HG03439 (cell line): ENCODE measurements around the gene PHACTR3.

ENCODE experiments used
- ATAC-seq: cut with Tn5 transposase; IDR thresholded peaks from one replicate; pipeline ENCODE4 v1.9.1; 2021; ENCODE audit warnings: mild to moderate bottlenecking, moderate library complexity; ENCODE audit not compliant: unreplicated experiment

PHACTR3 gene

GRCh38 chr20:59668926-59669850 lies 64.8 kb downstream of the PHACTR3 start:
- ATAC-seq = no peak

DNA sequence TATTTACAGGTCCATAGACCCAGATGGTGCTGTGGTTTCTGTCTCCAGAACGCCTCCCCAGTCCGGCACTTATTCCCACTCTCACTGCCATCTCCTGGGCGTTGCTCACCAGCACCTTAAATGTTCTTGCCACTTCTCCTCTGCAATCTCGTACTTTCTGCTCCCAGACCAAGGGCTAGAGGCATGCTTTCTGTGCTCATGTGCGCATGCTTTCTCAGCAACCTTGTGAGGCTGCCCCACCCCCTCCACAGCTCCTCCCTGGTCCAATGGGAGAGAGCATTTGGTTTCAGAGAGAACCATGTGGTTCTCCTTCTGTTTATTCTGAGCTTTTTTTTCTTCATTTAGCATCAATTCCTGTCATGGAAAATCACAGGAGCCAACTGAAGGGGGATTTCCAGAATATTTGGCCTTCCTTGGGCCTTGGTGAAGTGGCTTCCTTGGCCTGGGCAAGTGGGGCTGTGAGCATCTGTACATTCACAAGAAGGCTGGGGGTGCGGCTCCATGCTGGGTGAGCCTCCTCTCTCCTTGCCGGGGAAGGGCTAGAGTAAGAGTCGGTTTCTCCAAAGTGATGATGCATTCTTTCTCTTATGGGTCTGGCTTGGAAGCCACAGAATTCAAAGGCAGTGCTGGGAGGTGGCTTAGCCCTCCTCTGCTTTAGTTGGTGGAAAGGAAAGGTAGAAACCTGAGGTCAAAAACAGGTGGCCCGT lies 66.6 kb downstream of the PHACTR3 start:
- ATAC-seq = no peak

DNA sequence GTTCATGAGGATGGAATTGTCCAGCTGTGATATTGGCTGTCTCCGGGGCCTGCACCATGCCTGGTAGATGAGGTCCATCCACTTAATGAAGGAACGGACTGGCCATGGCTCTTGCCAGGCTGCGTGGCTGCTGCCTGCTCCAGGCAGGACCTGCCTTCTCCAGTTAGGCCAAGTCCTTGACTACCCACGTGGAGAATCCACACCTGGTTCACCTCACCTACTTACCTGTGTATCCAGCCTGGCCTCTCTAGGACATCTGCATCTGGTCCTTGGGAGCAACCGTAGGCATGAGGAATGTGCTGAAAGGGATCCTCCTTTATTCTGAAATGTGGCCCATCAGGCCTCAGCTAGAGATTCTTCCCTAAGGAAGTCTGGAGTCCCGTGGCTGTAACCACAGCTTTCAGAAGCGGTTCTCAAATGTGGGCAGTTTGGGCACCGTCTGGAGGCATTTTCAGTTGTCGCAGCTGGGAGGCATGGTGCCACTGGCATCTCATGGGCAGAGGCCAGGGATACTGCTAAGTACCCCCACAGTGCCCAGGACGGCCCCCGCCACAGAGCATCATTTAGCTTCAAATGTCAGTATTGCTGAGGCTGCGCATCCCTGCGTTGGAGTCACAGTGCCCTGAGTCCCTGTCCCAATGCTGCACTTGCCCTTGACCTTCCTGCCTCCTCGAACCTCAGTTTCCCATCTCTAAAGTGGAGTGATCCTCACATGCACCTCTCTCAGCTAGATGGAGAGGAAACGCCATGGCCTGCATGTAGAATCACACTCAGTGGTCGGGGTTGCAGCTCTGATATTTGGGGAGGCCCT lies 67.5 kb downstream of the PHACTR3 start:
- no peak for ATAC-seq

GRCh38 chr20:59672576-59672975 lies 68.2 kb downstream of the PHACTR3 start:
- ATAC-seq = no peak

DNA sequence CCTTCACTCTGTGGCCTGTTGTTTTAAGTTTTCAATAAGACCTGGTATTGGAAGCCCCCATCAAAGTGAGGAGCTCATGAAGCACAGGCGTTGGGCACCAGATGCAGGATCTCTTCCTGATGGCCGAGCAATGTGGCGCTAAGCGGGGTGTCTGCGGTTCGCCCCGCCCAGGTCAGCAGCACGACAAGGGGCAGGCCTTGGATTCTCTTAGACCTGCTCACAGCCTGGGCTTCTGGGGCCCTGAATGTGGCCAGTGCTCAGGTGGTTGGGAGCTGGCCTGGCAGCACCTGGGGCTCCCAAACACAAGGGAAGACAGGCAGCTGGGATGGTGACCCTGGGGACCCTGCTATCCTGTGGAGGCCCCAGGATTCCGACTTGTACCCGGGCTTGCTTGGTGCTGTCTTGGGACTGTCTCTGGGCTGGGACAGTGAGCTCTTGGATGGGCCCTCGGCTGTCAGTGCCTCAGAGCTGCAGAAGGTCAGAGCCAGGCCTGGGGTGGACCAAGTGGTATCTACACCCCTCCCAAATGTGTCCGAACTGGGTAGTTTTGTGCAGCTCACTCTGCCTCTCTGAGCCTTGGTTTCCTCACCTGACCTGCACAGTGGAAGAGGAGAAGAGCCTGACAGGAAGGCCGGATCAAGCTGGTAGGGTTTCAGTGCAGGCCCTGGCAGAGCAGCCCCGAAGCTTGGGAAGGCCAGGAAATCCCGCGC lies 69.1 kb downstream of the PHACTR3 start:
- ATAC-seq = no peak

- ATAC-seq = no peak
These were observed 69.7 kb downstream of the PHACTR3 start for GRCh38 chr20:59673998-59674445.

- no peak for ATAC-seq
These were observed 71.9 kb downstream of the PHACTR3 start for GRCh38 chr20:59676126-59676850.

- no peak for ATAC-seq
These were observed 72.5 kb downstream of the PHACTR3 start for GRCh38 chr20:59676851-59677182.

- no peak for ATAC-seq
These were observed 73.2 kb downstream of the PHACTR3 start for GRCh38 chr20:59677586-59677985.

GRCh38 chr20:59678288-59678687 lies 73.9 kb downstream of the PHACTR3 start:
- no peak for ATAC-seq

- ATAC-seq = no peak
These were observed 74.6 kb downstream of the PHACTR3 start for GRCh38 chr20:59678951-59679350.

DNA sequence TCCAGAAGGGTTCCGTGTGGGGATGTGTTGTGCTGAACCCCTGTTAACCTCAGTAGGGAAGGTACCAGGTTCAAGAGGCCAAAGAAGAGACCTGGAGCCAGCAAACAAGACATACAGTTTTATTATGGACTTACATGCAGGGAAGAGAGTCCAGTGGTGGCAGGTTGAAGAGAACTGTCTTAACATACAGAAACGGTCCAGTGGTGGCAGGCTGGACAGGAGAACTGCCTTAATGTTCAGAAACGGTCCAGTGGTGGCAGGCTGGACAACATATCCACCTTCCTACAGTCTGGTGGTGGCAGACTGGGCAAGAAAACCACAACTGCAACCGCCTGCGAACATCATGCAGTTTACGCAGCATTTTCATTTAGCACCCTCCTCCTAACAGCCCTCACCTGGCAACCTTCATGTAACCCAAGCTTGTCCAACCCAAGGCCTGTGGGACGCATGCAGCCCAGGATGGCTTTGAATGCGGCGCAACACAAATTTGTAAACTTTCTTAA lies 75.9 kb downstream of the PHACTR3 start:
- no peak for ATAC-seq

- ATAC-seq = no peak
These were observed 76.5 kb downstream of the PHACTR3 start for GRCh38 chr20:59680852-59681251.

DNA sequence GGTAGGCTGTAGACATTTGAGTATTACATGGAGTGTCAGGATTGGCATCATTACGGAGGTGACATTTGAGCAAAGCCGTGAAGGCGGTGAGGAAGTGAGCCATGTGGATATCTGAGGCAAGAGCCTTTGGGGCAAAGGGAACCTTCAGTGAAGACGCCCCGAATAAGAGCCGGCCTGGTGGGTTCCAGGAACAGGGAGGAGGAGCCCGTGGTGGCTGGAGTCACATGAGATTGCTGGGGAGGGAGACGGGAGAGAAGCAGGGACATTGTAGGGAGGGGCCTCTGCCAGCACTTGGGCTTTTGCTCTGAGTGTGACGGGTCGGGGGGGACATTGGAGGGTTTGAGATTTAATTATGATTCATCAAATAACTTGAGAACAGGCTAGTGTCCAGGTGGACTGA lies 78.3 kb downstream of the PHACTR3 start:
- ATAC-seq = no peak

DNA sequence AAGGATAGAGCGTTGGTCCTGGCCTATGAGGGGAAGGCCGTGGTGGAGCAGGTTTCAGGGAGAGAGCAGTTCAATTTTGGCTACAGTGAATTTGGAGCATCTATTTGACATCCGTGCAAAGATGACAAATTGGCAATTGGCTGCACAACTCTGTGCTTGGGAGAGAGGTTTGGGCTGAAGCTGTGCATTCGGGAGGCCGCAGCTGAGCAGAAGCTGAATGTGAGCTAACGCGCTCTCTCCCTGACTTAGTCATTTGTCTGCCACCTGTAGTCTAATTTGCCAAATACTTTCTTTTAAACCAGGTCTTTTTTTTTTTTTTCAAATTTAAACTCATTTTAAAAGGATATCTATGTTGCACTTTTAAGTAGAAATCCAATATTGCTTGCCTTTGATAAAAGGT lies 78.8 kb downstream of the PHACTR3 start:
- ATAC-seq = no peak

DNA sequence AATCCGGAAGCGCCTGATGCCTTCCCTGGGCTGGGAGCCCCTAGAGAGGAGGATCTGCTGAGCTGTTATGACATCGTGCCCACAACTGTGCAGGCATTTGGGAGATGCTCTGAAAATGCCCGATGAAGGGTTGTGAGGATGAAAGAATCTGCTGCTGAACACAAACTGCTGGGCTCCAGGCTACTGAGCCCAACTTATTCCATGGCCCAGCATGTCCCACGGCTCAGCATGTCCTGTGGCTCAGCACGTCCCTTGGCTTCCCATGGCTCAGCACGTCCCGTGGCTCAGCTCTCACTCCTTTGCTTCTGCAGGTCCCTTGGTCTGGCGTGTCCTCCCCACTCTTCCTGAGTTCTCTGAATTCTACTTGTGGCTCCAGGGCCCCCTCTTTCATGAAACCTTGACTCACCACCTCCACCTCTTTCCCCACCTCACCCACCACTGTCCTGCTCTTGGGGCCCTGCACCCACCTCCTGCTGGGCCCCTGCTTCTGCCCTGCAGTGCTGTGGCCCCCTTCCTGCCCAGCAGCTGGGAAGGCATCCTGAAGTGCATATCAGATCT lies 80.4 kb downstream of the PHACTR3 start:
- no peak for ATAC-seq

- no peak for ATAC-seq
These were observed 82.3 kb downstream of the PHACTR3 start for GRCh38 chr20:59686404-59687346.

- no peak for ATAC-seq
These were observed 84.0 kb downstream of the PHACTR3 start for GRCh38 chr20:59688356-59688755.
